NT2/D1 (cell line): ENCODE results near the gene SLC22A4.

Experiments
- DNase-seq: peaks from one replicate; pipeline ENCODE4 v3.0.0-alpha.2; 2011; ENCODE audit warnings: low read depth, low spot score
- H3K27me3 ChIP-seq: 2 replicates; pipeline ENCODE4 v1.6.0; 2011; ENCODE audit warnings: mild to moderate bottlenecking; ENCODE audit not compliant: insufficient read length, insufficient read depth
- H3K36me3 ChIP-seq: 2 replicates; pipeline ENCODE4 v1.6.1; 2011; ENCODE audit warnings: mild to moderate bottlenecking, low read length, mixed read lengths; ENCODE audit not compliant: insufficient read depth, insufficient read length
- H3K4me1 ChIP-seq: 2 replicates; pipeline ENCODE4 v1.5.1; 2011; ENCODE audit not compliant: insufficient read depth, insufficient read length
- H3K4me3 ChIP-seq: 2 replicates; pipeline ENCODE4 v1.5.1; 2011; ENCODE audit warnings: low read depth; ENCODE audit not compliant: insufficient read length
- H3K9ac ChIP-seq: 2 replicates; pipeline ENCODE4 v1.6.0; 2011; ENCODE audit warnings: low read depth; ENCODE audit not compliant: insufficient read length
- H3K9me3 ChIP-seq: 2 replicates; pipeline ENCODE4 v1.5.1; 2011; ENCODE audit warnings: mild to moderate bottlenecking, low read length; ENCODE audit not compliant: insufficient read depth
- SUZ12 ChIP-seq: IDR thresholded peaks from 2 replicates; pipeline ENCODE4 v1.6.1; 2011; ENCODE audit not compliant: insufficient read length, insufficient read depth; ENCODE audit errors: extremely low read depth
- YY1 ChIP-seq: IDR thresholded peaks from 2 replicates; pipeline ENCODE4 v1.6.1; 2011; ENCODE audit not compliant: insufficient read length, insufficient read depth
- ZNF274 ChIP-seq: IDR thresholded peaks from 2 replicates; pipeline ENCODE4 v1.6.1; 2011; ENCODE audit warnings: mild to moderate bottlenecking, low read depth, low read length

SLC22A4 gene

DNA sequence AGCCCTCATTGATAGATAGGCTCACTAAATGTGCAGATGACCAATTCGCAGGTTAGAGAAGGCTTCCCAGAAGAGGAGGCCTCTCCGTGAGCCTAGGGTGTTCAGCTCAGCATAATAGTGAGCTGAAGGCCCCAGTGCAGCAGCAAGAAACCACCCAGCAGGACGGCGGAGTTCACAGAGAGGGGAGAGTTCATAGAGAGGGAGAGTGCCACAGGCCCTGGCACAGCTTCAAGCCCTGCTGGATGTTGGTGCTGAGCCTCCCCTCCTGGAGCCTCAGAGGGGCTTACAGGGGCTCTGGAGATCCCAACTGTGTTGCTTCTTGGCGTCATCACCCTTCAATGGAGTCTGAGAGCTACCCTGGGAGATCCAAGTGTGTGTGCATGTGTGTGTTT lies 77.4 kb downstream of the SLC22A4 start:
- Histone ChIP-seq H3K4me1 (peaks cover 2% of the 10 kb centered on the region), H3K9me3 (no peaks in the 10 kb centered on the region), H3K36me3 (no peaks in the 10 kb centered on the region), H3K27me3 (peaks cover 22% of the 10 kb centered on the region), H3K4me3 (no peak overlapping the region), H3K9ac (no peak overlapping the region)
- no peak for DNase-seq
- TF ChIP-seq YY1 (no peak), ZNF274 (no peak), SUZ12 (no peak)

DNA sequence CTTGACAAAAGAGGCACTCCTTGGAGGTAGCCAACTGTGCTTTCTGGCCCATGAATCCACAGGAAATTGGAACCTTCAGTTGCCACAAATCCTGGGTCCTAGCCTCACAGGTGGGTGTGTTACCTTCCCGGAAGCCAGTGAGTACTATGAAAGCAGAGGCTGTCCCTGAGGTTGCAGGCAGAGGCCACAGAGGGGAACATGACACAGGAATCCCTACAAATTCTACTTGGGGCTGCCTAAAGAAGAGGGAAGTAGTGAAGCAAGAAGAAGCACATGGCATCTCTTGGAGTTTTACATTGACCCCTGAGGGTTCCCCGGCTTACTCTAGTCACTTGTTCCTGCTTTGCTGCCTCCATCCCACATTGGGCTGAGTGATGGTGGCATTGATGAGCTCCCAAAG lies 77.9 kb downstream of the SLC22A4 start:
- H3K4me1 ChIP-seq, result peaks cover 2% of the 10 kb centered on the region
- H3K27me3 ChIP-seq, result peaks cover 22% of the 10 kb centered on the region
- H3K9me3 ChIP-seq, result no peaks in the 10 kb centered on the region
- TF ChIP-seq YY1 (no peak), ZNF274 (no peak), SUZ12 (no peak)
- DNase-seq, result no peak
- no peaks in the 10 kb centered on the region for H3K36me3 ChIP-seq
- no peak overlapping the region for H3K9ac ChIP-seq
- no peak overlapping the region for H3K4me3 ChIP-seq

DNA sequence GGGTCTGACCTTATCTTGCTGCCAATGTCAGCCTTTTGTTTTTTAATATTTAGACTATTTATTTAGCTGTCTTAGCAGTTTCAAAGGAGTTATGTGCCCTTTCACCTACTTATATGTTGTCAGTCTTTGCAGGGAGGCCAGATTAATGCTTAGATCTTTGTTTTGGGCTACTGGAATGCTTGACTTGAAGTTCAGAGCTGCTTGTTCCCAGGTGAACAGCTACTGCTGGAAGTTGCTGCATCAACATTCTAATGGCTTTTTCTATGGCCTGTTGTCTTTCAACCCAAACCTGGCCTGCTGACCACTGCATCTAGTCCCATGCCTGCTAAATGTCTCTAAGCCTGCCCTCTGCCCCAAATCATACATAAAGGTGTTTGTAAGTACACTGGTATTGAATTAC lies 78.3 kb downstream of the SLC22A4 start:
- DNase-seq, result no peak
- Histone ChIP-seq H3K36me3 (no peaks in the 10 kb centered on the region), H3K27me3 (peaks cover 22% of the 10 kb centered on the region), H3K9ac (no peak overlapping the region), H3K9me3 (no peaks in the 10 kb centered on the region), H3K4me1 (peaks cover 2% of the 10 kb centered on the region), H3K4me3 (no peak overlapping the region)
- TF ChIP-seq SUZ12 (no peak), YY1 (no peak), ZNF274 (no peak)

DNA sequence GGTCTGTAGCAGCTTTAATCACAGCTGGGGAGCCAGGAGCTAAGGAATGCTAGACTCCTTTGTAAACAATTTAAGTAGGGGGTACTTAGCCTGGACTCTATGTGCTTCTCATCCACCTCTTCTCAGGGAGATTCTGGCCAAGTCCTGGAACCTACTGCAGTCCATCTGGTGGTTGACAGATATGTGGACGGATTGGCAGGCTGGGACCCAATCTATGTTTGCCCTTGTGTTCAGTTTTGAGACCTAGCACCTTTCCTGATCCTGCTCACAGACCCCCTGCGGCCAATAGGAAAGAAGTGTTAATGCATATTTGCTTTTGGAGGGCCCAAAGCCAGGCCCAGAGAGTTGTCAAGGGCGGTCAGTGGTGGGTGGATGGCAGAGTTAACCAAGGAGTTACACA lies 81.8 kb downstream of the SLC22A4 start:
- no peak overlapping the region for H3K9ac ChIP-seq
- TF ChIP-seq YY1 (no peak), SUZ12 (no peak), ZNF274 (no peak)
- H3K27me3 ChIP-seq, result peaks cover 9% of the 10 kb centered on the region
- H3K4me3 ChIP-seq, result no peak overlapping the region
- H3K9me3 ChIP-seq, result no peaks in the 10 kb centered on the region
- H3K36me3 ChIP-seq, result no peaks in the 10 kb centered on the region
- no peaks in the 10 kb centered on the region for H3K4me1 ChIP-seq
- no peak for DNase-seq

DNA sequence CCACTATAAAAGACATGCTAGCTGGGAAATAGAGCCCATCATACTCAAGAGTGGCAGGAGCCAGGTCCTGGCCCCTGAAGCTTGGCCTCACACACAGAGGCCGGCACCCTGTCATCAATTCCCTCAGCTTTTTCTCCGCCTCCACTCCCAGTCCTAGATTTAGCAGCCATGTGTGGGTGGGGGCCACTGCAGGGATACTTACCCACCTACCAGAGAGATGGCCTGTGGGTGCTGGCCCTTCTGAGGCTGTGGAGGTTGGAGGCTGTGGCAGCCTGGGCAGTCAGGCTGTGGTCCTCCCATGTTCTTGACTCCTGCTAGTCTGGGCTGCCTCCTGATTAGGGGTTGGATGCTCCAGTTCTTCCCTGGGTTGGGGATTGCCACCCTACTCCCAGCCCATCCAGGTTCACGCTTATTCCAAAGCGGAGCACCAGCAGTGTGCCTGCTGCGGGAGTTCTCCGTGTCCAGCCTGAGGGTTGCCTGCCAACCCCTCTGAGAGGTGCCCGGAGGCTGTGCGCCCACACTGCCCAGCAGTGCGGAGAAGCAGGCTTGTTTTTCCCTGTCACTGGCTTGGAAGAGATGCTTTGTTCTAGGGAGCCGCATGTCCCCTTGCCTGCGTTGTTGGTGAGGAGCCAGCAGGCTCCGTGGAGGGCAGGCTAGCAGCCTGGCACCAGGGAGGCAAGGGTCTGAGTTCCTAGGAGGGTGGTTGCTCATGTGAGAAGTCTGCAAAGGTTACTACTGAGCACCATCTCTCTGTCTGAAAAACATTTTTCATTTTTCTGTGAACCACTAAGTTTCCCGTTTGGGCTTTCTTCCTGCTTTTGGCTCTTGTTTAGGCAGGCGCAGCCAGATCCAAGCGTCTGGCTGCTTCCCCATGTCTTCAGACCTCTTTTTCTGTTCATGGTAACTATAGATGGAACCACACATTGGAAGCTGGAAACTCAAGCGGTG lies 82.8 kb downstream of the SLC22A4 start:
- Histone ChIP-seq H3K9me3 (no peaks in the 10 kb centered on the region), H3K27me3 (no peaks in the 10 kb centered on the region), H3K36me3 (no peaks in the 10 kb centered on the region), H3K4me3 (no peak overlapping the region), H3K9ac (no peak overlapping the region), H3K4me1 (no peaks in the 10 kb centered on the region)
- TF ChIP-seq SUZ12 (no peak), YY1 (no peak), ZNF274 (no peak)
- DNase-seq, result no peak

DNA sequence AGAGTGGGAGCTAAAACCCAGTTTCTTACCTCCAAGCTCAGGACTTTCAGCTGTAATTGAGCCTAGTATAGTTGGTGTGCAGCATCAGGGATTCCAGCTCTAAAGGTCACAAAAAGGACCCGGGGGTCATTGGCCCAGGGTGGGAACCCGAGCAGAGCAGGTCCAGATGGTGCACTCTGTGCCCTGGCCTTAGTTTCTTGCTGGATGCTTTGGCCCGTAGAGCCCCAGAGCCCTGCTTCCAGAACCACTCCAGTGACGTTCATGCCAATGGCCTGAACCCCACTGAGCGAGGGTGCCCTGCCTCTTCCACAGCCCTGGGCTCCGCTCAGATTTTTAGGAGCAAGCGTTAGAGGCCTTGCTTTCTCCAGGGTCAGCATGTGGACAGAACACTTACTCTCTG lies 83.5 kb downstream of the SLC22A4 start:
- DNase-seq, result no peak
- Histone ChIP-seq H3K4me1 (no peaks in the 10 kb centered on the region), H3K9ac (no peak overlapping the region), H3K36me3 (no peaks in the 10 kb centered on the region), H3K27me3 (no peaks in the 10 kb centered on the region), H3K9me3 (no peaks in the 10 kb centered on the region), H3K4me3 (no peak overlapping the region)
- TF ChIP-seq YY1, result no peak
- no peak for TF ChIP-seq SUZ12
- TF ChIP-seq ZNF274, result no peak

DNA sequence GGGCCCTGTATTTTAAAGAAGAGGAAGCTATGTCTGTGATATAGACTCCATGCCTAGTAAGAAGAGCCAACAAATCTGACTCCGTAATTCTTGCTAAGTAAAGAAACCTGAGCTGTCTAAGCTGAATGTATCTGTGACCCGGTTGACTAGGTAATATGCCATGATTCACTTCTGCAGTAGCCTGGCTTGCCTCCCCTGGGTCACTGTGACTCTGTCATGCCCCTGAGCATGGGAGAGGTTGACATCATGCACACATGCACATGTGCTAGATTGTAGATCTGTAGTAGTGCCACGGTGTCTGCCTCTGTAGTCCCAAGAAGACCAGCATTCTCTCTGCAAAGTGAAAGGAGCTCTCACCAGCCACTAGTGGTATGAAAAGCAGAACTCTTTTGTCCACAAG lies 84.4 kb downstream of the SLC22A4 start:
- Histone ChIP-seq H3K27me3 (no peaks in the 10 kb centered on the region), H3K36me3 (no peaks in the 10 kb centered on the region), H3K9me3 (no peaks in the 10 kb centered on the region), H3K4me3 (no peak overlapping the region), H3K9ac (no peak overlapping the region), H3K4me1 (no peaks in the 10 kb centered on the region)
- no peak for TF ChIP-seq SUZ12
- no peak for TF ChIP-seq ZNF274
- TF ChIP-seq YY1, result no peak
- no peak for DNase-seq
